ENCODE data around the gene DCTPP1. TPM values are rescaled to one million over a fixed set of nuclear protein-coding genes. Genes with fewer than 3 reads are reported as not detected.
A peak's percentile ranks its signal among the peaks of the same experiment; 100 is the strongest.

The DCTPP1 gene
- total RNA-seq, 1 experiment from 2014 or later: 109 TPM

GRCh38 chr16:30413112-30413806, 16.6 kb downstream of the DCTPP1 start:
- TF ChIP-seq CTCF (conservative IDR thresholded peaks at IDR 0.05): no peak
- H3K27ac ChIP-seq: no peak overlapping the region
- H3K9me3 ChIP-seq (ENCODE audit: insufficient read depth, low read depth): no peaks in the 10 kb centered on the region
- H3K27me3 ChIP-seq (ENCODE audit: insufficient read depth, low read depth): no peaks in the 10 kb centered on the region
- H3K4me1 ChIP-seq (replicated peaks; ENCODE audit: insufficient read depth): peaks cover 13% of the 10 kb centered on the region
- peaks cover 6% of the 10 kb centered on the region; the same call in 1 of the 2 replicates for H3K36me3 ChIP-seq (ENCODE audit: low read depth)
- DNase-seq: no peak
- intact Hi-C loops (cut with micrococcal nuclease; ENCODE audit: unreplicated experiment): no loop called here
- H3K4me2 ChIP-seq: no peak overlapping the region
- no peak overlapping the region for H2AFZ ChIP-seq
- peaks cover 39% of the 10 kb centered on the region for H3F3A ChIP-seq (ENCODE audit: insufficient read depth, low read depth)
- CTCF ChIA-PET: interaction anchor here (0.7 kb wide), 2 partner anchors 11 to 193 kb away, joined by 3 read pairs; no protein-coding TSS in a partner anchor
- no peak overlapping the region for H3K4me3 ChIP-seq
- peaks cover 9% of the 10 kb centered on the region; the same call in 1 of the 2 replicates for H3K79me2 ChIP-seq (ENCODE audit: low read depth)
- no peaks in the 10 kb centered on the region for H4K20me1 ChIP-seq (ENCODE audit: insufficient read depth)
- POLR2A ChIA-PET (ENCODE audit: unreplicated experiment): interaction anchor here (0.5 to 0.6 kb wide), 2 partner anchors 303 to 809 kb away, joined by 3 to 8 read pairs; no protein-coding TSS in a partner anchor
- no TSS peak for BruUV-seq (replicated peaks)
- H3K9me2 ChIP-seq (ENCODE audit: insufficient read depth): no peaks in the 10 kb centered on the region

- Histone ChIP-seq H3K9me2 (ENCODE audit: insufficient read depth) (no peaks in the 10 kb centered on the region), H2AFZ (no peak overlapping the region), H3K9me3 (ENCODE audit: insufficient read depth, low read depth) (no peaks in the 10 kb centered on the region), H3K4me2 (peak overlapping the region; percentile 69), H4K20me1 (ENCODE audit: insufficient read depth) (no peaks in the 10 kb centered on the region), H3K27ac (no peak overlapping the region), H3K4me1 (replicated peaks; ENCODE audit: insufficient read depth) (peaks cover 19% of the 10 kb centered on the region), H3F3A (ENCODE audit: insufficient read depth, low read depth) (peaks cover 12% of the 10 kb centered on the region; the same call in 1 of the 2 replicates), H3K79me2 (ENCODE audit: low read depth) (peaks cover 12% of the 10 kb centered on the region; the same call in 1 of the 2 replicates), H3K4me3 (no peak overlapping the region), H3K36me3 (ENCODE audit: low read depth) (peaks cover 6% of the 10 kb centered on the region; the same call in 1 of the 2 replicates), H3K27me3 (ENCODE audit: insufficient read depth, low read depth) (no peaks in the 10 kb centered on the region)
- intact Hi-C loops (cut with micrococcal nuclease; ENCODE audit: unreplicated experiment): loop anchor here (2.0 to 5.0 kb wide), 4 partner anchors 55 to 357 kb away; partner anchors contain the start of genes CD2BP2 and TBX6
- peak; percentile 95 for TF ChIP-seq CTCF (conservative IDR thresholded peaks at IDR 0.05)
- no peak for TF ChIP-seq EZH2 (IDR thresholded peaks at IDR 0.05; ENCODE audit: low read depth)
- BruUV-seq (replicated peaks): no TSS peak
- DNase-seq: peak; percentile 76 to 95
- ChIA-PET POLR2A (ENCODE audit: unreplicated experiment) (interaction anchor here (0.5 to 0.6 kb wide), 3 partner anchors 16 to 344 kb away, joined by 3 to 9 read pairs (median 5); partner anchors contain the start of gene ALDOA), CTCF (interaction anchor here (0.6 to 1.9 kb wide), 11 partner anchors 8 to 320 kb away, joined by 3 to 9 read pairs (median 4); partner anchors contain the start of genes DCTPP1, TBC1D10B and ZNF48)
Observed at GRCh38 chr16:30409125-30410060, 20.4 kb downstream of the DCTPP1 start.

Data from PC-9 (cell line).